HG03565 (cell line): Measurements from ENCODE around the gene LCA5L.
"Not testable (repeated sequence)": the region's sequence is repeated elsewhere in the genome, so short reads cannot be mapped to it uniquely, and the experiment has no call there.

Source experiments
- ATAC-seq: cut with Tn5 transposase; IDR thresholded peaks from one replicate; pipeline ENCODE4 v1.9.1; 2021; ENCODE audit warnings: mild to moderate bottlenecking, moderate library complexity; ENCODE audit not compliant: unreplicated experiment

Gene LCA5L

GRCh38 chr21:39452207-39452969 is 6.8 kb upstream of the LCA5L start:
- no peak for ATAC-seq

GRCh38 chr21:39451332-39452206 is 6.0 kb upstream of the LCA5L start, which contains the start of gene SH3BGR:
SH3BGR (plus strand) TSS chr21:39451970; CDS start chr21:39452097, 127 bp downstream.
- no peak for ATAC-seq

GRCh38 chr21:39447264-39447663 is 1.7 kb upstream of the LCA5L start:
- ATAC-seq = no peak

- ATAC-seq = no peak
Measured at GRCh38 chr21:39444421-39445180, 977 bp downstream of the LCA5L start.

- peak; percentile 32 for ATAC-seq
Measured at GRCh38 chr21:39441502-39442475, 3.8 kb downstream of the LCA5L start.

GRCh38 chr21:39439232-39439631 is 6.3 kb downstream of the LCA5L start:
- ATAC-seq = no peak

GRCh38 chr21:39434950-39435349 is 10.6 kb downstream of the LCA5L start:
- ATAC-seq = no peak

GRCh38 chr21:39430954-39431353 is 14.6 kb downstream of the LCA5L start:
- ATAC-seq = no peak

GRCh38 chr21:39430457-39430856 is 15.1 kb downstream of the LCA5L start:
- no peak for ATAC-seq

- no peak for ATAC-seq
Measured at GRCh38 chr21:39430016-39430415, 15.6 kb downstream of the LCA5L start.

- ATAC-seq = no peak
Measured at GRCh38 chr21:39429445-39429844, 16.1 kb downstream of the LCA5L start.

GRCh38 chr21:39422527-39423241 is 22.9 kb downstream of the LCA5L start:
- peak; percentile 45 for ATAC-seq

GRCh38 chr21:39419204-39419603 is 26.4 kb downstream of the LCA5L start:
- not testable (repeated sequence) for ATAC-seq

- ATAC-seq = no peak
Measured at GRCh38 chr21:39406065-39406464, 39.5 kb downstream of the LCA5L start.

- ATAC-seq = no peak
Measured at GRCh38 chr21:39400173-39400572, 45.4 kb downstream of the LCA5L start.

- no peak for ATAC-seq
Measured at GRCh38 chr21:39397646-39398385, 47.8 kb downstream of the LCA5L start.

- no peak for ATAC-seq
Measured at GRCh38 chr21:39392981-39393380, 52.6 kb downstream of the LCA5L start.

- ATAC-seq = no peak
Measured at GRCh38 chr21:39390212-39390765, 55.3 kb downstream of the LCA5L start.
